Hepatocyte (in vitro differentiated cells): ENCODE results near the gene SYNPR. TPM values are rescaled to one million over a fixed set of nuclear protein-coding genes. Genes with fewer than 3 reads are reported as not detected.

Experiments used
- DNase-seq: peaks from one replicate; pipeline ENCODE4 v3.0.0-alpha.2; 2016; ENCODE audit warnings: low spot score
- H2AFZ ChIP-seq: fragments of 200-600 bp; sonication (generic); 2 replicates; pipeline ENCODE4 v1.6.0; 2016; ENCODE audit warnings: antibody characterized with exemption, mild to moderate bottlenecking
- H3K27ac ChIP-seq: fragments of 200-600 bp; sonication (generic); 2 replicates; pipeline ENCODE4 v1.5.1; 2016; ENCODE audit warnings: mild to moderate bottlenecking
- H3K27me3 ChIP-seq: fragments of 200-600 bp; sonication (generic); 2 replicates; pipeline ENCODE4 v1.6.1; 2016
- H3K36me3 ChIP-seq: fragments of 200-600 bp; sonication (generic); replicated peaks from 2 replicates; pipeline ENCODE4 v1.5.1; 2016; ENCODE audit warnings: low read depth; ENCODE audit not compliant: insufficient read depth
- H3K4me1 ChIP-seq: fragments of 200-600 bp; sonication (generic); 2 replicates; pipeline ENCODE4 v1.5.1; 2016; ENCODE audit warnings: mild to moderate bottlenecking, moderate library complexity; ENCODE audit not compliant: insufficient read depth
- H3K4me2 ChIP-seq: fragments of 200-600 bp; sonication (generic); 2 replicates; pipeline ENCODE4 v1.6.0; 2016
- H3K4me3 ChIP-seq: fragments of 200-600 bp; sonication (generic); 2 replicates; pipeline ENCODE4 v1.5.1; 2016; ENCODE audit warnings: mild to moderate bottlenecking
- H3K79me2 ChIP-seq: fragments of 200-600 bp; sonication (generic); 2 replicates; pipeline ENCODE4 v1.6.0; 2017; ENCODE audit warnings: mild to moderate bottlenecking
- H3K9me2 ChIP-seq: fragments of 200-600 bp; sonication (generic); replicated peaks from 2 replicates; pipeline ENCODE4 v1.6.0; 2017; ENCODE audit warnings: mild to moderate bottlenecking; ENCODE audit not compliant: insufficient read depth
- H3K9me3 ChIP-seq: fragments of 200-600 bp; sonication (generic); 2 replicates; pipeline ENCODE4 v1.5.1; 2016; ENCODE audit warnings: low read depth, mild to moderate bottlenecking
- H4K20me1 ChIP-seq: fragments of 200-600 bp; sonication (generic); 2 replicates; pipeline ENCODE4 v1.6.0; 2016; ENCODE audit warnings: mild to moderate bottlenecking; ENCODE audit not compliant: insufficient read depth, poor library complexity, severe bottlenecking
- CTCF ChIP-seq: fragments of 200-600 bp; sonication (generic); IDR thresholded peaks from 2 replicates; pipeline ENCODE4 v1.5.1; 2016; ENCODE audit warnings: antibody characterized with exemption, mild to moderate bottlenecking; ENCODE audit not compliant: poor library complexity
- EZH2 ChIP-seq: fragments of 200-600 bp; sonication (generic); IDR thresholded peaks from 2 replicates; pipeline ENCODE4 v1.6.1; 2016; ENCODE audit warnings: antibody characterized with exemption, mild to moderate bottlenecking, borderline replicate concordance
- EZH2phosphoT487 ChIP-seq: fragments of 200-600 bp; sonication (generic); IDR thresholded peaks from one replicate; pipeline ENCODE4 v1.6.1; 2018; ENCODE audit warnings: antibody characterized with exemption, mild to moderate bottlenecking, low read depth, moderate library complexity; ENCODE audit not compliant: unreplicated experiment, severe bottlenecking
- WGBS: methylation state at CpG from one replicate; pipeline ENCODE4 v1.1.6; 2016; ENCODE audit warnings: low lambda C conversion rate; ENCODE audit errors: missing lambda C conversion rate; 5-methylcytosine and 5-hydroxymethylcytosine counted together
- polyA plus RNA-seq: library from polyadenylated mRNA; unstranded; fragments of >200 nt; fragmentation: Nextera tagmentation; extraction: Ambion mirVana; gene quantifications from 2 replicates; pipeline ENCODE4 v1.2.1, GENCODE V29; 2016
- total RNA-seq: library from RNA; depleted of rRNA; stranded (reverse); fragments of >200 nt; gene quantifications from 2 replicates; pipeline ENCODE4 v1.2.3, GENCODE V29; 2014

The SYNPR gene
- total and polyA plus RNA-seq, 2 experiments from 2014 or later: 0.37 TPM; not detected in 1

- TF ChIP-seq EZH2: no peak
- Histone ChIP-seq H3K4me3 (no peak overlapping the region), H3K27me3 (no peaks in the 10 kb centered on the region), H3K27ac (no peak overlapping the region), H3K79me2 (no peaks in the 10 kb centered on the region), H3K36me3 (no peaks in the 10 kb centered on the region), H2AFZ (no peak overlapping the region), H3K4me1 (no peaks in the 10 kb centered on the region), H4K20me1 (no peaks in the 10 kb centered on the region), H3K4me2 (no peak overlapping the region), H3K9me3 (no peaks in the 10 kb centered on the region), H3K9me2 (no peaks in the 10 kb centered on the region)
- 4% methylated on average over 1 of the region's 1 CpG for WGBS
- peak; percentile 28 for DNase-seq
Measured at GRCh38 chr3:63364495-63364894, 86.4 kb downstream of the SYNPR start.

GRCh38 chr3:63364910-63365309, 86.8 kb downstream of the SYNPR start:
- no peaks in the 10 kb centered on the region for H3K4me1 ChIP-seq
- no peaks in the 10 kb centered on the region for H3K36me3 ChIP-seq
- no peak overlapping the region for H2AFZ ChIP-seq
- no peaks in the 10 kb centered on the region for H3K9me3 ChIP-seq
- no peaks in the 10 kb centered on the region for H4K20me1 ChIP-seq
- DNase-seq: peak; percentile 30
- TF ChIP-seq CTCF (peak; percentile 41), EZH2phosphoT487 (no peak), EZH2 (no peak)
- no peaks in the 10 kb centered on the region for H3K79me2 ChIP-seq
- no peaks in the 10 kb centered on the region for H3K27me3 ChIP-seq
- H3K27ac ChIP-seq: no peak overlapping the region
- no peak overlapping the region for H3K4me2 ChIP-seq
- no peak overlapping the region for H3K4me3 ChIP-seq
- WGBS: 71% methylated on average over 2 of the region's 2 CpGs
- no peaks in the 10 kb centered on the region for H3K9me2 ChIP-seq

DNA sequence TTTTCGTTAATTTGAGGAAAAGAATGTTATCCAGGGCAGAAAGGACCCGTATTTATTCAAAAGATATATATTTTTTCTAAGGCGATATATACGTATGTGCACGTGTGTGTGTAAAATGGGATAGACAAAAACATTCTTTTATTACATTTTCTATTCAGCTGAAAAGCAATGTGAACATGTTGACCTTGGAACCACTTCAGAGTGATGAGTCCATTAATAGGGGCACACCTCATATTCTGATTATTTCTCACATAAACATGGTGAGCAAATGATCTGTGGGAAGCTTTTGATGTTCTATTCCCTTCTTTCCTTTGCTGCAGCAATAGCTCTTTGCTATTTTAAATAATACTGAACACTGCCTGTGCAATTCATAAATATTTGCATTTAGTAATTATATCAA, 87.6 kb downstream of the SYNPR start:
- H4K20me1 ChIP-seq: no peaks in the 10 kb centered on the region
- no peak for DNase-seq
- H3K9me2 ChIP-seq: no peaks in the 10 kb centered on the region
- WGBS: 87% methylated on average over 5 of the region's 5 CpGs
- H3K9me3 ChIP-seq: no peaks in the 10 kb centered on the region
- no peak overlapping the region for H3K4me3 ChIP-seq
- no peaks in the 10 kb centered on the region for H3K4me1 ChIP-seq
- no peak overlapping the region for H3K4me2 ChIP-seq
- H3K36me3 ChIP-seq: no peaks in the 10 kb centered on the region
- H3K79me2 ChIP-seq: no peaks in the 10 kb centered on the region
- TF ChIP-seq EZH2phosphoT487 (no peak), CTCF (no peak), EZH2 (no peak)
- H3K27ac ChIP-seq: no peak overlapping the region
- H3K27me3 ChIP-seq: no peaks in the 10 kb centered on the region
- no peak overlapping the region for H2AFZ ChIP-seq

- Histone ChIP-seq H3K9me3 (no peaks in the 10 kb centered on the region), H3K4me2 (no peak overlapping the region), H3K79me2 (no peaks in the 10 kb centered on the region), H3K4me3 (no peak overlapping the region), H3K9me2 (no peaks in the 10 kb centered on the region), H3K36me3 (no peaks in the 10 kb centered on the region), H3K4me1 (no peaks in the 10 kb centered on the region), H4K20me1 (no peaks in the 10 kb centered on the region), H2AFZ (no peak overlapping the region), H3K27me3 (no peaks in the 10 kb centered on the region), H3K27ac (no peak overlapping the region)
- no peak for DNase-seq
- TF ChIP-seq EZH2 (no peak), CTCF (no peak)
- 41% methylated on average over 1 of the region's 1 CpG for WGBS
Measured at GRCh38 chr3:63370094-63370493, 92.0 kb downstream of the SYNPR start.
